Measurements from ENCODE around the gene ITGAV. TPM values are rescaled to one million over a fixed set of nuclear protein-coding genes. Genes with fewer than 3 reads are reported as not detected.

Gene ITGAV
- total and polyA plus RNA-seq, 8 donors: 53.6 to 175 (median 57.6) TPM

DNA sequence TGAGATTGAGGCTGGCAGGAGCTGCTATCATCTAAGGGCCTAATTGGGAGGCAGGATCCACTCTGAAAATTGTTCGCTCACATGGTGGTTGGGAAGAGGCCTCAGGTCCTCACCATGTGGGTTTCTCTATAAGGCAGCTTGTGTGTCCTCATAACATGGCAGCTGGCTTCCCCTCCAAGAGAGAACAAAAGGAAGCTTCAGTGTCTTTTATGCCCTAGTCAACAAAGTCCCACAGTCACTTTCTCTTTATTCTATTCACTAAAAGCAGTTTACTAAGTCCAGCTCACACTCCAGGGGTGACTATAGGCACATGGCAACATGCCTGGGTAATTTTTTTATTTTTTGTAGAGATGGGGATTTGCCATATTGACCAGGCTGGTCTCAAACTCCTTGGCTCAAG, 5.8 kb upstream of the ITGAV start:
- intact Hi-C loops (cut with DNase I): no loop called here
- Histone ChIP-seq H3K9me3 (no peaks in the 10 kb centered on the region), H3K4me1 (peaks cover 4 to 6% of the 10 kb centered on the region in 2 donors), H3K36me3 (no peaks in the 10 kb centered on the region), H3K27me3 (no peaks in the 10 kb centered on the region), H3K27ac (no peak overlapping the region), H3K4me3 (no peak overlapping the region)
- no peak for DNase-seq
- TF ChIP-seq, protein P1, sequence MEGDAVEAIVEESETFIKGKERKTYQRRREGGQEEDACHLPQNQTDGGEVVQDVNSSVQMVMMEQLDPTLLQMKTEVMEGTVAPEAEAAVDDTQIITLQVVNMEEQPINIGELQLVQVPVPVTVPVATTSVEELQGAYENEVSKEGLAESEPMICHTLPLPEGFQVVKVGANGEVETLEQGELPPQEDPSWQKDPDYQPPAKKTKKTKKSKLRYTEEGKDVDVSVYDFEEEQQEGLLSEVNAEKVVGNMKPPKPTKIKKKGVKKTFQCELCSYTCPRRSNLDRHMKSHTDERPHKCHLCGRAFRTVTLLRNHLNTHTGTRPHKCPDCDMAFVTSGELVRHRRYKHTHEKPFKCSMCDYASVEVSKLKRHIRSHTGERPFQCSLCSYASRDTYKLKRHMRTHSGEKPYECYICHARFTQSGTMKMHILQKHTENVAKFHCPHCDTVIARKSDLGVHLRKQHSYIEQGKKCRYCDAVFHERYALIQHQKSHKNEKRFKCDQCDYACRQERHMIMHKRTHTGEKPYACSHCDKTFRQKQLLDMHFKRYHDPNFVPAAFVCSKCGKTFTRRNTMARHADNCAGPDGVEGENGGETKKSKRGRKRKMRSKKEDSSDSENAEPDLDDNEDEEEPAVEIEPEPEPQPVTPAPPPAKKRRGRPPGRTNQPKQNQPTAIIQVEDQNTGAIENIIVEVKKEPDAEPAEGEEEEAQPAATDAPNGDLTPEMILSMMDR (IDR thresholded peaks at IDR 0.05): no peak
- no peak for ATAC-seq

DNA sequence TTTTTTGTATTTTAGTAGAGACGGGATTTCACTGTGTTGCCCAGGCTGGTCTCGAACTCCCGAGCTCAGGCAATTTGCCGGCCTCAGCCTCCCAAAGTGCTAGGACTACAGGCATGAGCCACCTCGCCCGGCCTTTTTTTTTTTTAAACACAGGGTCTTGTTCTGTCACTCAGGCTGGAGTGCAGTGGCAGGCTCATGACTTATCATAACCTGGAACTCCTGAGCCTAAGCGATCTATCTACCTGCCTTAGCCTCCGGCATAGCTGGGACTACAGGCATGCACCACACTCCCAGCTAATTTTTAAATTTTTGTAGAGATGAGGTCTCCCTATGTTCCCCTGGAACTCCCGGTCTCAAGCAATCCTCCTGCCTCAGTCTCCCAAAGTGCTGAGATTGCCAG, 1.4 kb upstream of the ITGAV start:
- Histone ChIP-seq H3K4me1 (peaks cover 6 to 33% of the 10 kb centered on the region in 2 donors), H3K27ac (peak overlapping the region in 1 of 2 donors; percentile 99), H3K36me3 (no peaks in the 10 kb centered on the region), H3K9me3 (no peaks in the 10 kb centered on the region), H3K27me3 (no peaks in the 10 kb centered on the region), H3K4me3 (no peak overlapping the region)
- DNase-seq (no peak), ATAC-seq (no peak)
- TF ChIP-seq, protein P1 (IDR thresholded peaks at IDR 0.05): no peak
- intact Hi-C loops (cut with DNase I): no loop called here

DNA sequence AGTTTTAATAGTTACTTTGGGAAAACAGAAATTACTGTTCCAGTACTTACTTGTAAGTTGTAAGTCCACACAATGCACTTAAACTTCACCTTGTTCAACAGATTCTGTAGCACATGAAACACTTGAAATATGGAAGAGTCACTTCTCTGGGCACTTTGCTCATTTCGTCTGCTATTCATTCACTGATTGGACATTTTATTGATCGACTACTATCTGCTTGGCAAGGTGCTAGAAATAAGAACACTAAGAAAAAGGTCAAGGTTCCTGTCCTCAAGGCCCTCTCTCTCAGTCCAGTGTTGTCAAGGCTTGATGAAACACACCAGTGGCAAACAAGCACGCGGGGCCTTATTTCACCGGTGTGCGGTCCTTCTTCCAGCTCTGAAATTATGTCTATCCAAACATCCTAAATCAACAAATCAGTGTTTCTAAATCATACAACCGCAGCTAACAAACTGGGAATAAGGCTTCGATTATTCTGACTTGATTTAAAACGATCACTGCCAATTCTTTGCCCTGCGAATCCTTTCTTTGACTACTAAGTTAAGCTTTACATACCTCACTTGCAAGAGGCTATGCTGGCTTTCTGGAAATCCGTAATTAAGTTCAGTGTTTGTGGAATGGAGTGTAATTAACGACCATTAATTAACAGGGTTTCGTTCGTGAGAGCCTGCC, 780 bp upstream of the ITGAV start:
- no peak for DNase-seq
- peak overlapping the region; percentile 75 to 88 for H3K4me3 ChIP-seq
- H3K9me3 ChIP-seq: no peaks in the 10 kb centered on the region
- peak overlapping the region; percentile 95 to 99 for H3K27ac ChIP-seq
- no peaks in the 10 kb centered on the region for H3K36me3 ChIP-seq
- ATAC-seq: no peak
- intact Hi-C loops (cut with DNase I): no loop called here
- peaks cover 6 to 40% of the 10 kb centered on the region in 2 donors for H3K4me1 ChIP-seq
- no peaks in the 10 kb centered on the region for H3K27me3 ChIP-seq
- TF ChIP-seq, protein P1 (IDR thresholded peaks at IDR 0.05): no peak

DNA sequence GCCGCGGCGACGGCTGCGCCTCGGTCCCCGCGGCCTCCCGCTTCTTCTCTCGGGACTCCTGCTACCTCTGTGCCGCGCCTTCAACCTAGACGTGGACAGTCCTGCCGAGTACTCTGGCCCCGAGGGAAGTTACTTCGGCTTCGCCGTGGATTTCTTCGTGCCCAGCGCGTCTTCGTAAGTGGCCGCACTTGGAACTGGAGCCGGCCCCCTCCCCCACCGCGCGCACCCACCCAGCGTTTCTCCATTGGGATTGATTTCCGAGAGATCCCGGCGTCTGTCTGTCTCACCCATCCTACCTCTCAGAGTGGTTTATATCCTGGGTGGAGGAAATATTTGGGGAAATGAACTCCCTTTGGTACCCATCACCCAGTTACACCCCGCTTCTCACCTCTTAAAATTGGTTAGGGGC, 498 bp downstream of the ITGAV start:
- Histone ChIP-seq H3K4me1 (peaks cover 12 to 53% of the 10 kb centered on the region in 2 donors), H3K27me3 (no peaks in the 10 kb centered on the region), H3K36me3 (no peaks in the 10 kb centered on the region), H3K9me3 (no peaks in the 10 kb centered on the region), H3K4me3 (peak overlapping the region; percentile 75 to 88), H3K27ac (peak overlapping the region; percentile 95 to 99)
- DNase-seq (peak in 2 of 4 donors; percentile 56 to 58), ATAC-seq (peak; percentile 39)
- TF ChIP-seq, protein P1 (IDR thresholded peaks at IDR 0.05): no peak
- intact Hi-C loops (cut with DNase I): no loop called here

DNA sequence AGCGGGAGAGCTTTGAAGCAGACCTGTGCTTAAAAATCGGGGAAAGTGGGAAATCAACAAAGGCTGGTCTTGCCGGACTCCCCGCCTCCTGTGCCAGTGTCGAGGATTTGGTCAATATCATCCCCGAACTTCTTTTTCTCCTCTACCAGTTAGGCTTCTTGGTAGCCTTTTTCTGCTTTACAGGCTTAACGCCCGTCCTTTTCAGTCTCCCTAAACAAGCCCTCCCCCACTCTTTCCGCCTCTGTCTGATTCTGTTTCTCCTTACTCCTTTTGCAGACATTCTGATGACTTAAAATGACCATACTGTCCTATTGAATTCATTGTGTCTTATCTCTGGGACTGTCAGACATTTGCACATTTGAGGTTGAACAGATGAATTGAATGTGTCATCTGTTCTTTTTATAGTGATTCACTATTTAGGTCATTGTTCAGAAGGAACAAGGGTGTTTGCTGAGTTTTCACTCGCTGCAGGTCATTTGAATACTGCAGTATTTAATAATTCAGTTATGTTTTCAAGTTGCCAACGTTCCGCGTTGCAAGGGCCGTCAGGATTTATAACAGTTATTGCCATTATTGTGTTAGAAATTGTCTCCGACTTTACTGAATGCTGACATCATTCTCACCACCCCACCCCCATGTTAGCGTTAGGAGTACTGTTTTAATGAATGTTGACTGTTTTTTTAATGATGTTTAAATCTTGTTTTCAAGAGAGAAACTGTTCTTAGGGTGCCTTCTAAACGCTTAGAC, 1.1 kb downstream of the ITGAV start:
- peak overlapping the region; percentile 75 to 88 for H3K4me3 ChIP-seq
- H3K36me3 ChIP-seq: no peaks in the 10 kb centered on the region
- H3K4me1 ChIP-seq: peaks cover 12 to 57% of the 10 kb centered on the region in 2 donors
- H3K9me3 ChIP-seq: no peaks in the 10 kb centered on the region
- intact Hi-C loops (cut with DNase I): no loop called here
- TF ChIP-seq, protein P1 (IDR thresholded peaks at IDR 0.05): no peak
- ATAC-seq: peak; percentile 26
- DNase-seq: peak in 2 of 4 donors; percentile 51 to 60
- H3K27me3 ChIP-seq: no peaks in the 10 kb centered on the region
- H3K27ac ChIP-seq: peak overlapping the region; percentile 95 to 99

All from left lung (tissue), 10 donors.